ENCODE data around the gene AGR2. TPM values are rescaled to one million over a fixed set of nuclear protein-coding genes. Genes with fewer than 3 reads are reported as not detected.

Gene AGR2
- total RNA-seq, 1 experiment from 2014 or later: 147 TPM

DNA sequence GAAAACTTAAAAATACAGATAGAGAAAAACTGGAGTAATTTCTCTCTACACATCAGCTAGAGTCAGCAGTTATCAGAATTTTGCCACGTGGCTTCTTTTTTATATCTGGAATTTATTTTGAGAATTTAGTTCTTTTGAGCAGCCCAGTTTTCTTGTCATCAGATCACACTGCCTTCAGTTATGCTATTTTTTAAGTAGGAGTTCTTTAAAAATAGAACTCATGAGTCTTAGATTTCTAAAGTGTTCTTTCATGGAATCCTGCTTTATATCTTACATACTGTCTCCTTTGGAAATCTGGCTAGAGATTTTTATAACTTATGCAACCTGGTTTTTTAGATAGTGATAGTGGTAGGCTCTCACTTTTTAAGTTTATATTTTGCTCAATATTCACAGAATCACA, 24.2 kb downstream of the AGR2 start:
- H3K27me3 ChIP-seq (ENCODE audit: control insufficient read depth, insufficient read depth, low read length): no peaks in the 10 kb centered on the region
- H3K4me1 ChIP-seq (ENCODE audit: control insufficient read depth, insufficient read depth, low read length): no peaks in the 10 kb centered on the region
- ChIA-PET POLR2A (interaction anchor here (0.6 kb wide), 1 partner anchor 22 kb away, joined by 4 read pairs; no protein-coding TSS in a partner anchor), CTCF (no interaction called here)
- no peak overlapping the region for H3K4me3 ChIP-seq (ENCODE audit: low read depth in 2 of 2, low read length in 2 of 2)
- ATAC-seq (no peak), DNase-seq (ENCODE audit: low read depth, low spot score) (no peak)
- H3K9me3 ChIP-seq (ENCODE audit: control insufficient read depth, insufficient read depth, low read depth, low read length): no peaks in the 10 kb centered on the region
- intact Hi-C loops (cut with micrococcal nuclease; ENCODE audit: unreplicated experiment): no loop called here
- no peak overlapping the region for H3K27ac ChIP-seq (ENCODE audit: low read length)
- no TSS peak for BruUV-seq (replicated peaks)
- in situ Hi-C loops (cut with HindIII; ENCODE audit: low pct_unique_long_range_greater_than_20kb, low sequenced_read_pairs): no loop called here
- TF ChIP-seq TCF7L2 (IDR thresholded peaks at IDR 0.05; ENCODE audit: low read depth, low read length): no peak
- TF ChIP-seq, protein P1, sequence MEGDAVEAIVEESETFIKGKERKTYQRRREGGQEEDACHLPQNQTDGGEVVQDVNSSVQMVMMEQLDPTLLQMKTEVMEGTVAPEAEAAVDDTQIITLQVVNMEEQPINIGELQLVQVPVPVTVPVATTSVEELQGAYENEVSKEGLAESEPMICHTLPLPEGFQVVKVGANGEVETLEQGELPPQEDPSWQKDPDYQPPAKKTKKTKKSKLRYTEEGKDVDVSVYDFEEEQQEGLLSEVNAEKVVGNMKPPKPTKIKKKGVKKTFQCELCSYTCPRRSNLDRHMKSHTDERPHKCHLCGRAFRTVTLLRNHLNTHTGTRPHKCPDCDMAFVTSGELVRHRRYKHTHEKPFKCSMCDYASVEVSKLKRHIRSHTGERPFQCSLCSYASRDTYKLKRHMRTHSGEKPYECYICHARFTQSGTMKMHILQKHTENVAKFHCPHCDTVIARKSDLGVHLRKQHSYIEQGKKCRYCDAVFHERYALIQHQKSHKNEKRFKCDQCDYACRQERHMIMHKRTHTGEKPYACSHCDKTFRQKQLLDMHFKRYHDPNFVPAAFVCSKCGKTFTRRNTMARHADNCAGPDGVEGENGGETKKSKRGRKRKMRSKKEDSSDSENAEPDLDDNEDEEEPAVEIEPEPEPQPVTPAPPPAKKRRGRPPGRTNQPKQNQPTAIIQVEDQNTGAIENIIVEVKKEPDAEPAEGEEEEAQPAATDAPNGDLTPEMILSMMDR (IDR thresholded peaks at IDR 0.05): no peak
- TF ChIP-seq, protein P2, sequence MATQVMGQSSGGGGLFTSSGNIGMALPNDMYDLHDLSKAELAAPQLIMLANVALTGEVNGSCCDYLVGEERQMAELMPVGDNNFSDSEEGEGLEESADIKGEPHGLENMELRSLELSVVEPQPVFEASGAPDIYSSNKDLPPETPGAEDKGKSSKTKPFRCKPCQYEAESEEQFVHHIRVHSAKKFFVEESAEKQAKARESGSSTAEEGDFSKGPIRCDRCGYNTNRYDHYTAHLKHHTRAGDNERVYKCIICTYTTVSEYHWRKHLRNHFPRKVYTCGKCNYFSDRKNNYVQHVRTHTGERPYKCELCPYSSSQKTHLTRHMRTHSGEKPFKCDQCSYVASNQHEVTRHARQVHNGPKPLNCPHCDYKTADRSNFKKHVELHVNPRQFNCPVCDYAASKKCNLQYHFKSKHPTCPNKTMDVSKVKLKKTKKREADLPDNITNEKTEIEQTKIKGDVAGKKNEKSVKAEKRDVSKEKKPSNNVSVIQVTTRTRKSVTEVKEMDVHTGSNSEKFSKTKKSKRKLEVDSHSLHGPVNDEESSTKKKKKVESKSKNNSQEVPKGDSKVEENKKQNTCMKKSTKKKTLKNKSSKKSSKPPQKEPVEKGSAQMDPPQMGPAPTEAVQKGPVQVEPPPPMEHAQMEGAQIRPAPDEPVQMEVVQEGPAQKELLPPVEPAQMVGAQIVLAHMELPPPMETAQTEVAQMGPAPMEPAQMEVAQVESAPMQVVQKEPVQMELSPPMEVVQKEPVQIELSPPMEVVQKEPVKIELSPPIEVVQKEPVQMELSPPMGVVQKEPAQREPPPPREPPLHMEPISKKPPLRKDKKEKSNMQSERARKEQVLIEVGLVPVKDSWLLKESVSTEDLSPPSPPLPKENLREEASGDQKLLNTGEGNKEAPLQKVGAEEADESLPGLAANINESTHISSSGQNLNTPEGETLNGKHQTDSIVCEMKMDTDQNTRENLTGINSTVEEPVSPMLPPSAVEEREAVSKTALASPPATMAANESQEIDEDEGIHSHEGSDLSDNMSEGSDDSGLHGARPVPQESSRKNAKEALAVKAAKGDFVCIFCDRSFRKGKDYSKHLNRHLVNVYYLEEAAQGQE (IDR thresholded peaks at IDR 0.05; ENCODE audit: insufficient read depth in 1 of 2, low read depth in 2 of 2, low read length in 1 of 2): no peak
- no peak for TF ChIP-seq POLR2AphosphoS5 (IDR thresholded peaks at IDR 0.05; ENCODE audit: low read depth, low read length)
- no peak for TF ChIP-seq SIN3A (IDR thresholded peaks at IDR 0.05; ENCODE audit: borderline replicate concordance, insufficient read depth, low read depth, low read length)
- peaks cover 3% of the 10 kb centered on the region; the same call in 1 of the 2 replicates for H3K36me3 ChIP-seq (ENCODE audit: control insufficient read depth, insufficient read depth, low read length)

DNA sequence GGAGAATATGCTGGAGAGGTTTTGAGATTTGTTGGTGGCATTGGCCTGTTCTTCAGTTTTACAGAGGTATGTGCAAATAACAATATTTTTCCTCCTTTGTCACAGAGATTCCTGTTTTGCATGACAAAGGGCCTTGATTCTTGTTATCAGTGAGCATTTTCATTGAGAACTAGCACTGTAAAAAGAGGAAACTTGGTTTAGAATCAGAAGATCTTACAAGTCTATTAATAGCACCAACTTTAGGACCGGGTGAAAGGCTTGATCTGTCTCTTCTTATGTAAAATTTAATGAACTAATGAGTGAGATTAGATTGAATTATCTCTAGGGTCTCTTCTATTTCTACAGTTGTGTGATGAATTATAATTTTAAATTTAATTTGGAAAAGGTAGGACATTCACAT, 25.7 kb downstream of the AGR2 start:
- peaks cover 3% of the 10 kb centered on the region; the same call in 1 of the 2 replicates for H3K36me3 ChIP-seq (ENCODE audit: control insufficient read depth, insufficient read depth, low read length)
- DNase-seq (ENCODE audit: low read depth, low spot score) (no peak), ATAC-seq (no peak)
- H3K27ac ChIP-seq (ENCODE audit: low read length): no peak overlapping the region
- intact Hi-C loops (cut with micrococcal nuclease; ENCODE audit: unreplicated experiment) (no loop called here), in situ Hi-C loops (cut with HindIII; ENCODE audit: low pct_unique_long_range_greater_than_20kb, low sequenced_read_pairs) (no loop called here)
- H3K4me1 ChIP-seq (ENCODE audit: control insufficient read depth, insufficient read depth, low read length): no peaks in the 10 kb centered on the region
- ChIA-PET POLR2A (no interaction called here), CTCF (no interaction called here)
- TF ChIP-seq POLR2AphosphoS5 (IDR thresholded peaks at IDR 0.05; ENCODE audit: low read depth, low read length) (no peak), TCF7L2 (IDR thresholded peaks at IDR 0.05; ENCODE audit: low read depth, low read length) (no peak), SIN3A (IDR thresholded peaks at IDR 0.05; ENCODE audit: borderline replicate concordance, insufficient read depth, low read depth, low read length) (no peak)
- TF ChIP-seq, protein P1 (IDR thresholded peaks at IDR 0.05): no peak
- TF ChIP-seq, protein P2 (IDR thresholded peaks at IDR 0.05; ENCODE audit: insufficient read depth in 1 of 2, low read depth in 2 of 2, low read length in 1 of 2): no peak
- BruUV-seq (replicated peaks): no TSS peak
- H3K27me3 ChIP-seq (ENCODE audit: control insufficient read depth, insufficient read depth, low read length): no peaks in the 10 kb centered on the region
- no peaks in the 10 kb centered on the region for H3K9me3 ChIP-seq (ENCODE audit: control insufficient read depth, insufficient read depth, low read depth, low read length)
- no peak overlapping the region for H3K4me3 ChIP-seq (ENCODE audit: low read depth in 2 of 2, low read length in 2 of 2)

Data from Panc1 (cell line).